Lung (tissue), 12 donors: Measurements from ENCODE around the gene PRMT3. TPM values are rescaled to one million over a fixed set of nuclear protein-coding genes. Genes with fewer than 3 reads are reported as not detected.

Experiments
- ATAC-seq: fragments of 200-7000 bp; cut with Tn5 transposase; one replicate; pipeline ENCODE4 v1.9.1; 2020; ENCODE audit warnings: moderate number of reproducible peaks; ENCODE audit not compliant: insufficient read depth, low FRiP score
- DNase-seq, 3 donors: peaks; one replicate each; pipeline ENCODE4 v3.0.0-alpha.2; 2013 to 2017
- H3K27ac ChIP-seq, 2 donors: one replicate each; pipeline ENCODE4 v1.5.1; 2013; ENCODE audit warnings: mild to moderate bottlenecking in 2 of 2, moderate library complexity in 2 of 2, control low read depth in 1 of 2, inconsistent platforms in 1 of 2, low read depth in 1 of 2, low read length in 1 of 2
- H3K27me3 ChIP-seq, 3 donors: one replicate each; pipeline ENCODE4 v1.5.1; 2013; ENCODE audit warnings: low read length in 2 of 3; ENCODE audit not compliant: control insufficient read depth in 3 of 3, insufficient read depth in 3 of 3
- H3K36me3 ChIP-seq, 4 donors: one replicate each; pipeline ENCODE4 v1.5.1; 2013; ENCODE audit warnings: low read length in 4 of 4, mild to moderate bottlenecking in 1 of 4, moderate library complexity in 1 of 4; ENCODE audit not compliant: control insufficient read depth in 4 of 4, insufficient read depth in 4 of 4
- H3K4me1 ChIP-seq, 5 donors: one replicate each; pipeline ENCODE4 v1.5.1; 2013; ENCODE audit warnings: low read length in 5 of 5, mild to moderate bottlenecking in 2 of 5, moderate library complexity in 1 of 5; ENCODE audit not compliant: control insufficient read depth in 5 of 5, insufficient read depth in 5 of 5
- H3K4me3 ChIP-seq: one replicate; pipeline ENCODE4 v1.5.1; 2013; ENCODE audit warnings: mild to moderate bottlenecking, control low read depth, moderate library complexity
- H3K9ac ChIP-seq, 2 donors: one replicate each; pipeline ENCODE4 v1.5.1; 2013; ENCODE audit warnings: low read length in 2 of 2, control low read depth in 1 of 2; ENCODE audit not compliant: insufficient read depth in 1 of 2
- H3K9me3 ChIP-seq, 4 donors: one replicate each; pipeline ENCODE4 v1.5.1; 2013; ENCODE audit warnings: low read length in 3 of 4, mild to moderate bottlenecking in 1 of 4, moderate library complexity in 1 of 4; ENCODE audit not compliant: control insufficient read depth in 4 of 4, insufficient read depth in 3 of 4
- CTCF ChIP-seq: IDR thresholded peaks from 2 replicates; pipeline ENCODE4 v1.5.1; 2012; ENCODE audit warnings: mild to moderate bottlenecking; ENCODE audit errors: control extremely low read depth, extremely low read depth
- WGBS, 2 donors: extraction: QIAGEN DNeasy Blood & Tissue Kit; methylation state at CpG; one replicate each; pipeline ENCODE4 v1.1.7; 2013; 5-methylcytosine and 5-hydroxymethylcytosine counted together
- polyA plus RNA-seq, 2 donors: library from polyadenylated mRNA; stranded (reverse); fragments of 200-250 nt; gene quantifications; one replicate each; pipeline ENCODE4 v1.2.1, GENCODE V29; 2013
- total RNA-seq, 2 donors: library from RNA; depleted of rRNA in 1 of 2; stranded (reverse); fragments of >200 nt in 1 of 2; gene quantifications; one replicate each; pipeline ENCODE4 v1.2.1, GENCODE V29; 2014 to 2021
- donor health status: control.
- donor health status: control.
- donor health status: Bipolar disorder and iron deficiency.
- donor health status: healthy.
- donor health status: DM: yes; HTN: yes; CAD: no.

The PRMT3 gene
- total and polyA plus RNA-seq, 4 donors: 8.2 to 19.7 (median 10.3) TPM

GRCh38 chr11:20351751-20352262 is 35.7 kb upstream of the PRMT3 start:
- DNase-seq (no peak), ATAC-seq (no peak)
- H3K9me3 ChIP-seq: no peaks in the 10 kb centered on the region
- H3K27me3 ChIP-seq: peaks cover 0 to 4% (median 0%) of the 10 kb centered on the region in 3 donors
- no peak overlapping the region for H3K9ac ChIP-seq
- no peaks in the 10 kb centered on the region for H3K4me1 ChIP-seq
- WGBS, 2 donors: 55 to 83% methylated on average over 2 of the region's 2 CpGs
- H3K4me3 ChIP-seq: no peak overlapping the region
- no peaks in the 10 kb centered on the region for H3K36me3 ChIP-seq
- no peak overlapping the region for H3K27ac ChIP-seq
- TF ChIP-seq CTCF: no peak

- Histone ChIP-seq H3K27me3 (peaks cover 0 to 7% (median 0%) of the 10 kb centered on the region in 3 donors), H3K9me3 (no peaks in the 10 kb centered on the region), H3K36me3 (no peaks in the 10 kb centered on the region), H3K27ac (no peak overlapping the region), H3K4me1 (no peaks in the 10 kb centered on the region), H3K9ac (no peak overlapping the region), H3K4me3 (no peak overlapping the region)
- peak; percentile 55 for TF ChIP-seq CTCF
- ATAC-seq (peak; percentile 78), DNase-seq (peak in 2 of 3 donors; percentile 45 to 57)
- 10% methylated on average over 6 of the region's 6 CpGs for WGBS, 2 donors
These were observed 33.6 kb upstream of the PRMT3 start for GRCh38 chr11:20353829-20354434.

GRCh38 chr11:20355221-20356219 is 32.0 kb upstream of the PRMT3 start:
- Histone ChIP-seq H3K27ac (no peak overlapping the region), H3K27me3 (peaks cover 0 to 9% (median 0%) of the 10 kb centered on the region in 3 donors), H3K9ac (no peak overlapping the region), H3K9me3 (no peaks in the 10 kb centered on the region), H3K4me1 (no peaks in the 10 kb centered on the region), H3K4me3 (no peak overlapping the region), H3K36me3 (no peaks in the 10 kb centered on the region)
- no peak for ATAC-seq
- peak; percentile 10 for TF ChIP-seq CTCF
- WGBS, 2 donors: 46 to 50% methylated on average over 11 to 12 of the region's 12 CpGs
- DNase-seq: peak in 2 of 3 donors; percentile 21 to 43
